H1 (cell line): Measurements from ENCODE around the gene SLC25A34. TPM values are rescaled to one million over a fixed set of nuclear protein-coding genes. Genes with fewer than 3 reads are reported as not detected.

ENCODE experiments used
- FOSL1 ChIP-seq: IDR thresholded peaks from 2 replicates; pipeline ENCODE4 v1.6.1; 2011; ENCODE audit warnings: mild to moderate bottlenecking, low read depth, low read length, moderate library complexity; ENCODE audit not compliant: insufficient read depth
- GTF2F1 ChIP-seq: IDR thresholded peaks from 2 replicates; pipeline ENCODE4 v1.6.1; 2012; ENCODE audit warnings: low read depth, low read length, improper control_type of control experiment, borderline replicate concordance
- PHF8 ChIP-seq: fragments of 200-600 bp; sonication (generic); conservative IDR thresholded peaks from 2 replicates; pipeline ENCODE4 v1.7.1; 2012; ENCODE audit warnings: low read depth, mild to moderate bottlenecking, inconsistent platforms, low read length, moderate library complexity
- TEAD4 ChIP-seq: IDR thresholded peaks from 2 replicates; pipeline ENCODE4 v1.6.1; 2012; ENCODE audit warnings: low read depth, low read length, inconsistent platforms, mixed read lengths
- polyA plus RNA-seq, 7 experiments: library from polyadenylated mRNA; depleted of rRNA in 3 of 7; stranded (reverse) in 5 of 7; unstranded in 2 of 7; fragments of >200 nt in 5 of 7; fragments of 200-250 nt in 2 of 7; gene quantifications; 1 replicate in 5 of 7; 2 replicates in 1 of 7; 4 replicates in 1 of 7; pipeline versions ENCODE4 v1.2.1 to v1.2.3, GENCODE V29; 2011 to 2013; ENCODE audit warnings: missing spikeins in 2 of 7, mixed read lengths in 2 of 7
- total RNA-seq: library from RNA; stranded (reverse); fragmentation: NEBNext Ultra II Directional; extraction: Animal tissue kit (Norgen Biotek cat#: 25700); gene quantifications from 2 replicates; pipeline ENCODE4 v1.2.1, GENCODE V29; 2021

Gene SLC25A34
- total and polyA plus RNA-seq, 2 of the 8 experiments (the other 6 are each of a cell fraction or from before 2014, with no cell fraction given) = 0.48 to 0.62 TPM

DNA sequence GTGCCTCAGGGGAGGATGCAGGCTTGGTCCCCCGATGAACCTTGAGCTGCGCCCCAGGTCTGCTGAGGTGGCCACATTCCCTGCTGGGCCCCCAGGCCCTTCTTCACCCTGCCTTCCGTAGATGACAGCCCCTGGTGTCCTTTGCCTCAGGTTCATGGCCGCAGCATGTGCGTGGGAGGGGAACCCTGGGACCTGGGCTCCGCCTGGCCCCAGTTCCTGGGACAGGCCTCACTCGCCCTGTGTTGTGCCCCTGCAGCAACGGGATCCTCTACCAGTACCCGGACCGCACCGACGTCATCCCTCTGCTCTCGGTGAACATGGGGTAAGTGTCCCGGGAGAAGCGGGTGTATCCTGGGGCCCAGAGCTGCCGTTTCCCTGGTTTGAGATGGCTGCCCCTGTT, 5.1 kb upstream of the SLC25A34 start (continued):
- TF ChIP-seq TEAD4 = no peak
- TF ChIP-seq PHF8 = no peak
- no peak for TF ChIP-seq GTF2F1
- no peak for TF ChIP-seq FOSL1
